Measurements from ENCODE around the gene ZFP1. TPM values are rescaled to one million over a fixed set of nuclear protein-coding genes. Genes with fewer than 3 reads are reported as not detected.

The ZFP1 gene
- total and polyA plus RNA-seq, 2 experiments from 2014 or later = 4.8 to 12.5 TPM

DNA sequence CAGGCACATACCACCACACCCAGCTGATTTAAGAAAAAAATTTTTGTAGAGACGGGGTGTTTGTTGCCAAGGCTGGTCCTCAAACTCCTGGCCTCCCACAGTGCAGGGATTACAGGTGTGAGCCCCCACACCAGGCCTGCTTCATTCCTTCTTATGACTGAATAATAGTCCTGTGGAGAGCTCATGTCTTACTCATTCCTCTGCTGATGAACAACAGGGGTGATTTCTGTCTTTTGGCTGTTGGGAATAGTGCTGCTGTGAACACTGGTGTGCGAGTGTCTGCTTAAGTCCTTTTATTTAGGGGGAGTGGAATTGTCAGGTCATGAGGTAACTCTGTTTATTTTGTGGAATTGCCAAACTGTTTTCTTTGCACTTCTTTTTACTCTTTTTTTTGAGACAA is 67.8 kb downstream of the ZFP1 start:
- Histone ChIP-seq H2AFZ (no peak overlapping the region), H3K9me2 (ENCODE audit: insufficient read depth) (no peaks in the 10 kb centered on the region), H3K79me2 (replicated peaks; ENCODE audit: insufficient read depth) (no peaks in the 10 kb centered on the region), H3K4me1 (ENCODE audit: insufficient read depth) (no peaks in the 10 kb centered on the region), H4K20me1 (replicated peaks; ENCODE audit: insufficient read depth) (no peaks in the 10 kb centered on the region), H3K36me3 (ENCODE audit: insufficient read depth) (no peaks in the 10 kb centered on the region), H3K27ac (ENCODE audit: low read depth) (no peak overlapping the region), H3K27me3 (ENCODE audit: insufficient read depth) (no peaks in the 10 kb centered on the region), H3F3A (replicated peaks; ENCODE audit: low read depth) (no peaks in the 10 kb centered on the region), H3K4me2 (no peak overlapping the region), H3K4me3 (no peak overlapping the region)
- DNase-seq (ENCODE audit: low spot score) (no peak), ATAC-seq (no peak)
- peaks cover 4% of the 10 kb centered on the region for H3K27me3 Mint-ChIP-seq (ENCODE audit: insufficient read depth, low read depth, poor library complexity)
- no peak overlapping the region for H3K27ac Mint-ChIP-seq
- H3K4me3 Mint-ChIP-seq = no peak overlapping the region
- TF ChIP-seq CREB1 (CRISPR knock-in tag; IDR thresholded peaks at IDR 0.05; ENCODE audit: low read depth) (no peak), JUNB (IDR thresholded peaks at IDR 0.05; ENCODE audit: unreplicated experiment) (no peak), STAT1 (IDR thresholded peaks at IDR 0.05; ENCODE audit: unreplicated experiment) (no peak), ZNF331 (CRISPR knock-in tag; IDR thresholded peaks at IDR 0.05; ENCODE audit: low read depth) (no peak), NANOG (IDR thresholded peaks at IDR 0.05; ENCODE audit: borderline replicate concordance) (no peak)
- TF ChIP-seq, protein P1, sequence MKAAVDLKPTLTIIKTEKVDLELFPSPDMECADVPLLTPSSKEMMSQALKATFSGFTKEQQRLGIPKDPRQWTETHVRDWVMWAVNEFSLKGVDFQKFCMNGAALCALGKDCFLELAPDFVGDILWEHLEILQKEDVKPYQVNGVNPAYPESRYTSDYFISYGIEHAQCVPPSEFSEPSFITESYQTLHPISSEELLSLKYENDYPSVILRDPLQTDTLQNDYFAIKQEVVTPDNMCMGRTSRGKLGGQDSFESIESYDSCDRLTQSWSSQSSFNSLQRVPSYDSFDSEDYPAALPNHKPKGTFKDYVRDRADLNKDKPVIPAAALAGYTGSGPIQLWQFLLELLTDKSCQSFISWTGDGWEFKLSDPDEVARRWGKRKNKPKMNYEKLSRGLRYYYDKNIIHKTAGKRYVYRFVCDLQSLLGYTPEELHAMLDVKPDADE (IDR thresholded peaks at IDR 0.05) = no peak
- H3K9me3 Mint-ChIP-seq = no peaks in the 10 kb centered on the region; the same call in 2 of the 3 replicates
- H3K36me3 Mint-ChIP-seq (ENCODE audit: low read depth) = no peaks in the 10 kb centered on the region
- H3K4me1 Mint-ChIP-seq = 0 out of 3 replicates have a peak, but pooled peaks cover 3% of the 10 kb centered on the region

DNA sequence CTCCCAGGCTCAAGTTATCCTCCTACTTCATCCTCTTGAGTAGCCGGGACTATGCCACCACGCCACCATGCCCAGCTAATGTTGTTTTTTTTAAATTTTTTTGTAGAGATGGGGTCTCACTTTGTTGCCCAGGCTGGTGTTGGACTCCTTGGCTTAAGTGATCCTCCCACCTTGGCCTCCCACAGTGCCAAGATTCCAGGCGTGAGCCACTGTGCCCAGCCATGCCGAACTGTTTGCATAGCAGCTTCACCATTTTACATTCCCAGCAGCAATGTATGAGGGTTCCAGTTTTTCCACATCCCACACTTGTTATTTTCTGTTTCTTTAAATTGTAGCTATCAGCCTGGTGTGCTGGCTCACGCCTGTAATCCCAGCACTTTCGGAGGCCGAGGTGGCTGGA is 68.3 kb downstream of the ZFP1 start:
- Histone ChIP-seq H3K4me2 (no peak overlapping the region), H4K20me1 (replicated peaks; ENCODE audit: insufficient read depth) (no peaks in the 10 kb centered on the region), H2AFZ (no peak overlapping the region), H3F3A (replicated peaks; ENCODE audit: low read depth) (no peaks in the 10 kb centered on the region), H3K27me3 (ENCODE audit: insufficient read depth) (no peaks in the 10 kb centered on the region), H3K9me2 (ENCODE audit: insufficient read depth) (no peaks in the 10 kb centered on the region), H3K36me3 (ENCODE audit: insufficient read depth) (no peaks in the 10 kb centered on the region), H3K4me1 (ENCODE audit: insufficient read depth) (no peaks in the 10 kb centered on the region), H3K79me2 (replicated peaks; ENCODE audit: insufficient read depth) (no peaks in the 10 kb centered on the region), H3K4me3 (no peak overlapping the region), H3K27ac (ENCODE audit: low read depth) (no peak overlapping the region)
- Mint-ChIP-seq H3K27ac (no peak overlapping the region), H3K27me3 (ENCODE audit: insufficient read depth, low read depth, poor library complexity) (peaks cover 4% of the 10 kb centered on the region), H3K4me3 (no peak overlapping the region), H3K36me3 (ENCODE audit: low read depth) (no peaks in the 10 kb centered on the region), H3K4me1 (0 out of 3 replicates have a peak, but pooled peaks cover 3% of the 10 kb centered on the region), H3K9me3 (no peaks in the 10 kb centered on the region; the same call in 2 of the 3 replicates)
- no peak for TF ChIP-seq ZNF331 (CRISPR knock-in tag; IDR thresholded peaks at IDR 0.05; ENCODE audit: low read depth)
- TF ChIP-seq NANOG (IDR thresholded peaks at IDR 0.05; ENCODE audit: borderline replicate concordance) = no peak
- no peak for TF ChIP-seq EZH2 (IDR thresholded peaks at IDR 0.05; ENCODE audit: low read depth, unreplicated experiment)
- TF ChIP-seq, protein P1 (IDR thresholded peaks at IDR 0.05) = no peak
- no peak for TF ChIP-seq STAT1 (IDR thresholded peaks at IDR 0.05; ENCODE audit: unreplicated experiment)
- ATAC-seq = no peak
- no peak for DNase-seq (ENCODE audit: low spot score)

DNA sequence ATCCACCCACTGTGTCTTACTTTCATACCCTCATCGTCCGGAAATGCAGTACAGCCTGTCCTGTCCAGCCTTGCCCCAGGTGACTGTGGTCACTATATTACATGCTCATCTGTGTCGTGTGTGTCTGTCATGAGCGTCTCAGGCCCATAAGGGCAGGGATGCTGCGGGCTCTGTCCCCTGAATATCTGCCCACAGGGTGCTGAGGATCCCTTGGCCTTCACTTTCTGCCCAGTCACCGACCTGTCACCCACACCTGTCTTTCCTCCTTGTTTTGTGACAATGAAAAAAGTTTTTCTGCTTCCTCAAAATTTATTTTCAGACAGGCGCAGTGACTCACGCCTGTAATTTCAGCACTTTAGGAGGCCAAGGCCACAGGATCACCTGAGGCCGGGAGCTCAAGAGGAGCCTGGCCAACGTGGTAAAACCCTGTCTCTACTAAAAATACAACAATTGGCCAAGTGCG is 69.1 kb downstream of the ZFP1 start:
- Mint-ChIP-seq H3K4me3 (no peak overlapping the region), H3K4me1 (0 out of 3 replicates have a peak, but pooled peaks cover 3% of the 10 kb centered on the region), H3K36me3 (ENCODE audit: low read depth) (no peaks in the 10 kb centered on the region), H3K9me3 (no peaks in the 10 kb centered on the region; the same call in 2 of the 3 replicates), H3K27ac (no peak overlapping the region; the same call in 1 of the 2 replicates), H3K27me3 (ENCODE audit: insufficient read depth, low read depth, poor library complexity) (peaks cover 2% of the 10 kb centered on the region)
- no peaks in the 10 kb centered on the region for H3K36me3 ChIP-seq (ENCODE audit: insufficient read depth)
- no peak for ATAC-seq
- no peaks in the 10 kb centered on the region for H3K4me1 ChIP-seq (ENCODE audit: insufficient read depth)
- no peak overlapping the region for H3K27ac ChIP-seq (ENCODE audit: low read depth)
- no peaks in the 10 kb centered on the region for H4K20me1 ChIP-seq (replicated peaks; ENCODE audit: insufficient read depth)
- no peak overlapping the region for H2AFZ ChIP-seq
- no peaks in the 10 kb centered on the region for H3K9me2 ChIP-seq (ENCODE audit: insufficient read depth)
- no peaks in the 10 kb centered on the region for H3K79me2 ChIP-seq (replicated peaks; ENCODE audit: insufficient read depth)
- no peaks in the 10 kb centered on the region for H3K27me3 ChIP-seq (ENCODE audit: insufficient read depth)
- H3K4me2 ChIP-seq = no peak overlapping the region
- H3K4me3 ChIP-seq = no peak overlapping the region
- H3F3A ChIP-seq (replicated peaks; ENCODE audit: low read depth) = no peaks in the 10 kb centered on the region
- no peak for DNase-seq (ENCODE audit: low spot score)
- TF ChIP-seq EZH2phosphoT487 (IDR thresholded peaks at IDR 0.05; ENCODE audit: unreplicated experiment) = no peak
- no peak for TF ChIP-seq NANOG (IDR thresholded peaks at IDR 0.05; ENCODE audit: borderline replicate concordance)
- no peak for TF ChIP-seq EZH2 (IDR thresholded peaks at IDR 0.05; ENCODE audit: low read depth, unreplicated experiment)
- TF ChIP-seq STAT1 (IDR thresholded peaks at IDR 0.05; ENCODE audit: unreplicated experiment) = no peak
